Astrocyte of the cerebellum (primary cell): Measurements from ENCODE around the gene HERC5.
"Not testable (repeated sequence)": the region's sequence is repeated elsewhere in the genome, so short reads cannot be mapped to it uniquely, and the experiment has no call there.

Experiments
- DNase-seq: peaks from one replicate; pipeline ENCODE4 v3.0.0-alpha.2; 2011; ENCODE audit warnings: low read depth
- H3K4me3 ChIP-seq: 2 replicates; pipeline ENCODE4 v1.5.1; 2011; ENCODE audit warnings: mild to moderate bottlenecking, low read depth, low read length, moderate library complexity
- CTCF ChIP-seq: IDR thresholded peaks from 2 replicates; pipeline ENCODE4 v1.5.1; 2012; ENCODE audit warnings: low read length, low read depth, moderate library complexity, mild to moderate bottlenecking; ENCODE audit errors: missing control alignments
- in situ Hi-C: cut with HindIII; loops from 2 replicates; pipeline ENCODE4 v1.10.0; 2017; ENCODE audit warnings: low sequenced_read_pairs

HERC5 gene

GRCh38 chr4:88435987-88436693, 20.8 kb upstream of the HERC5 start:
- TF ChIP-seq CTCF, result no peak
- DNase-seq, result no peak
- H3K4me3 ChIP-seq, result no peak overlapping the region
- in situ Hi-C loops, result no loop called here

- DNase-seq, H3K4me3 ChIP-seq, in situ Hi-C loops: not testable (repeated sequence)
These were observed 19.0 kb upstream of the HERC5 start for GRCh38 chr4:88437873-88438272.

GRCh38 chr4:88439161-88439760, 17.7 kb upstream of the HERC5 start:
- in situ Hi-C loops, result no loop called here
- TF ChIP-seq CTCF, result no peak
- no peak for DNase-seq
- no peak overlapping the region for H3K4me3 ChIP-seq

- in situ Hi-C loops, result no loop called here
- no peak for TF ChIP-seq CTCF
- H3K4me3 ChIP-seq, result no peak overlapping the region
- DNase-seq, result no peak
These were observed 16.8 kb upstream of the HERC5 start for GRCh38 chr4:88440146-88440545.

GRCh38 chr4:88441696-88442095, 15.2 kb upstream of the HERC5 start:
- in situ Hi-C loops, result no loop called here
- no peak for TF ChIP-seq CTCF
- no peak overlapping the region for H3K4me3 ChIP-seq
- no peak for DNase-seq

- DNase-seq, result no peak
- TF ChIP-seq CTCF, result no peak
- in situ Hi-C loops, result no loop called here
- no peak overlapping the region for H3K4me3 ChIP-seq
These were observed 14.2 kb upstream of the HERC5 start for GRCh38 chr4:88442689-88443191.

GRCh38 chr4:88443486-88443885, 13.4 kb upstream of the HERC5 start:
- DNase-seq, result no peak
- TF ChIP-seq CTCF, result no peak
- in situ Hi-C loops, result no loop called here
- no peak overlapping the region for H3K4me3 ChIP-seq
